ENCODE data around the gene TOX2. TPM values are rescaled to one million over a fixed set of nuclear protein-coding genes. Genes with fewer than 3 reads are reported as not detected.

The TOX2 gene
- total and polyA plus RNA-seq, 2 of the 8 experiments (the other 6 are each of a cell fraction or from before 2014, with no cell fraction given) = 1.8 to 3.4 TPM

- Histone ChIP-seq H3K4me3 (ENCODE audit: extremely low read depth in 1 of 4, insufficient read depth in 2 of 4, low read depth in 3 of 4, low read length in 4 of 4) (no peak overlapping the region), H3K23ac (ENCODE audit: insufficient read length) (no peak overlapping the region), H3K4me1 (replicated peaks in 1 of 4; ENCODE audit: control insufficient read depth in 3 of 4, insufficient read depth in 4 of 4, low read length in 3 of 4) (no peaks in the 10 kb centered on the region), H3K36me3 (ENCODE audit: control insufficient read depth in 2 of 4, insufficient read depth in 4 of 4, low read length in 3 of 4) (no peaks in the 10 kb centered on the region), H2BK15ac (ENCODE audit: low read length) (no peak overlapping the region), H3K79me2 (ENCODE audit: control insufficient read depth in 1 of 2, insufficient read depth in 2 of 2, low read length in 2 of 2) (no peaks in the 10 kb centered on the region), H3K9me3 (ENCODE audit: insufficient read depth in 2 of 2, low read depth in 1 of 2, low read length in 1 of 2) (no peaks in the 10 kb centered on the region), H4K20me1 (replicated peaks in 1 of 2; ENCODE audit: control insufficient read depth in 1 of 2, insufficient read depth in 2 of 2, low read length in 2 of 2) (no peaks in the 10 kb centered on the region), H3K27me3 (replicated peaks in 1 of 4; ENCODE audit: control insufficient read depth in 3 of 4, extremely low read depth in 1 of 4, insufficient read depth in 3 of 4, low read length in 3 of 4) (no peaks in the 10 kb centered on the region), H2AK5ac (ENCODE audit: low read depth, low read length) (no peak overlapping the region), H2BK12ac (ENCODE audit: low read depth, low read length) (no peak overlapping the region), H3K4ac (replicated peaks; ENCODE audit: insufficient read length, low read depth, low read length) (no peak overlapping the region), H3K4me2 (ENCODE audit: insufficient read depth in 1 of 2, low read depth in 2 of 2, low read length in 2 of 2) (no peak overlapping the region), H3K23me2 (ENCODE audit: low read depth, low read length) (no peaks in the 10 kb centered on the region), H4K91ac (replicated peaks; ENCODE audit: insufficient read length, low read length) (no peak overlapping the region), H2BK5ac (ENCODE audit: low read depth, low read length) (no peak overlapping the region), H3K79me1 (ENCODE audit: low read depth, low read length) (no peaks in the 10 kb centered on the region), H4K5ac (ENCODE audit: insufficient read length, low read depth, low read length) (no peak overlapping the region), H4K8ac (ENCODE audit: extremely low read depth, insufficient read depth, low read length) (no peak overlapping the region), H2BK120ac (replicated peaks; ENCODE audit: low read depth, low read length) (no peak overlapping the region), H3K14ac (ENCODE audit: insufficient read length) (no peak overlapping the region), H2AFZ (ENCODE audit: low read length) (no peak overlapping the region), H3K9ac (replicated peaks in 1 of 4; ENCODE audit: extremely low read depth in 1 of 4, low read depth in 3 of 4, low read length in 3 of 4) (no peak overlapping the region), H3K18ac (ENCODE audit: extremely low read depth, low read length) (no peak overlapping the region), H3K27ac (ENCODE audit: low read depth, low read length) (no peak overlapping the region), H2BK20ac (ENCODE audit: low read length) (no peak overlapping the region), H3K56ac (replicated peaks; ENCODE audit: insufficient read length, low read depth, low read length) (no peak overlapping the region)
- 89% methylated on average over 10 of the region's 10 CpGs; no CpG with 5 or more reads in 1 of the 2 experiments for WGBS, 2 experiments (ENCODE audit: extremely low coverage in 1 of 2, insufficient coverage in 1 of 2, insufficient read length in 1 of 2, insufficient replicate concordance in 2 of 2, low coverage in 1 of 2, low lambda C conversion rate in 2 of 2, missing lambda C conversion rate in 1 of 2)
- ChIA-PET POLR2A (ENCODE audit: partially characterized antibody) (no interaction called here), CTCF (ENCODE audit: partially characterized antibody) (interaction anchor here (1.7 to 8.1 kb wide), 4 partner anchors 11 to 330 kb away, joined by 4 to 98 read pairs (median 14); no protein-coding TSS in a partner anchor)
- DNase-seq (ENCODE audit: low read depth in 1 of 2, low spot score in 2 of 2) (no peak), FAIRE-seq (no peak)
- TF ChIP-seq TAF1 (IDR thresholded peaks at IDR 0.05; ENCODE audit: low read depth, low read length) = no peak
- TF ChIP-seq TBP (IDR thresholded peaks at IDR 0.05; ENCODE audit: low read depth, low read length) = no peak
- TF ChIP-seq SIRT6 (IDR thresholded peaks at IDR 0.05; ENCODE audit: low read length) = no peak
- TF ChIP-seq CTBP2 (IDR thresholded peaks at IDR 0.05; ENCODE audit: borderline replicate concordance, insufficient read depth, insufficient read length, low read length) = no peak
- TF ChIP-seq SIX5 (IDR thresholded peaks at IDR 0.05; ENCODE audit: low read depth, low read length) = no peak
- no peak for TF ChIP-seq TCF12 (IDR thresholded peaks at IDR 0.05; ENCODE audit: low read depth, low read length)
- no peak for TF ChIP-seq CBX8 (IDR thresholded peaks at IDR 0.05; ENCODE audit: borderline replicate concordance, low read depth, low read length)
- TF ChIP-seq TAF7 (optimal IDR thresholded peaks at IDR 0.05; ENCODE audit: borderline replicate concordance, low read depth, low read length) = no peak
- no peak for TF ChIP-seq KDM5A (IDR thresholded peaks at IDR 0.05; ENCODE audit: low read length)
- no peak for TF ChIP-seq JUND (IDR thresholded peaks at IDR 0.05; ENCODE audit: low read length)
- no peak for TF ChIP-seq CHD2 (IDR thresholded peaks at IDR 0.05; ENCODE audit: low read length)
Measured at GRCh38 chr20:44079291-44079690, 164.6 kb downstream of the TOX2 start.

Measured in H1 (cell line).